GM12878 (cell line): ENCODE results near the gene OSBPL3. TPM values are rescaled to one million over a fixed set of nuclear protein-coding genes. Genes with fewer than 3 reads are reported as not detected.
A peak's percentile ranks its signal among the peaks of the same experiment; 100 is the strongest.

Experiments
- ASH2L ChIP-seq: fragments of 300-600, 200-600 bp; sonication (generic); IDR thresholded peaks from 2 replicates; pipeline ENCODE4 v1.6.1; 2017; ENCODE audit warnings: low read depth, mild to moderate bottlenecking, borderline replicate concordance
- BACH1 ChIP-seq: fragments of 450-650 bp; IDR thresholded peaks from 2 replicates; pipeline ENCODE4 v1.6.1; 2017; ENCODE audit warnings: mild to moderate bottlenecking, borderline replicate concordance
- CBFB ChIP-seq: IDR thresholded peaks from 2 replicates; pipeline ENCODE4 v1.6.1; 2016; ENCODE audit warnings: antibody characterized with exemption, low read depth
- CHD2 ChIP-seq: IDR thresholded peaks from 2 replicates; pipeline ENCODE4 v1.6.1; 2011; ENCODE audit warnings: low read depth, low read length, improper control_type of control experiment, borderline replicate concordance
- CREB1 ChIP-seq: IDR thresholded peaks from 2 replicates; pipeline ENCODE4 v1.6.1; 2012; ENCODE audit warnings: low read depth, mild to moderate bottlenecking, inconsistent platforms
- FOS ChIP-seq: IDR thresholded peaks from 3 replicates; pipeline ENCODE4 v1.6.1; 2011; ENCODE audit warnings: borderline replicate concordance; ENCODE audit not compliant: insufficient read length; ENCODE audit errors: extremely low read depth
- GABPA ChIP-seq: IDR thresholded peaks from 2 replicates; pipeline ENCODE4 v1.6.1; 2014; ENCODE audit warnings: antibody characterized with exemption, low read depth, mild to moderate bottlenecking, inconsistent platforms
- LARP7 ChIP-seq: fragments of 450-650 bp; IDR thresholded peaks from 2 replicates; pipeline ENCODE4 v1.6.1; 2017; ENCODE audit warnings: mild to moderate bottlenecking
- NFXL1 ChIP-seq: fragments of 450-650 bp; IDR thresholded peaks from 2 replicates; pipeline ENCODE4 v1.6.1; 2017; ENCODE audit warnings: antibody characterized with exemption, mild to moderate bottlenecking, borderline replicate concordance
- PAX8 ChIP-seq: fragments of 450-650 bp; IDR thresholded peaks from 2 replicates; pipeline ENCODE4 v1.6.1; 2017; ENCODE audit warnings: mild to moderate bottlenecking, moderate library complexity
- RELA ChIP-seq: fragments of 450-650 bp; IDR thresholded peaks from 2 replicates; pipeline ENCODE4 v1.8.0; 2014; ENCODE audit warnings: borderline replicate concordance; ENCODE audit not compliant: partially characterized antibody
- RUNX3 ChIP-seq: IDR thresholded peaks from 2 replicates; pipeline ENCODE4 v1.6.1; 2012; ENCODE audit warnings: low read length, inconsistent platforms
- SREBF2 ChIP-seq: IDR thresholded peaks from 2 replicates; pipeline ENCODE4 v1.6.1; 2012; ENCODE audit warnings: mild to moderate bottlenecking, low read length
- ZNF217 ChIP-seq: fragments of 450-650 bp; IDR thresholded peaks from 2 replicates; pipeline ENCODE4 v1.6.1; 2017; ENCODE audit warnings: antibody characterized with exemption, mild to moderate bottlenecking
- ZNF24 ChIP-seq: fragments of 450-650 bp; IDR thresholded peaks from 2 replicates; pipeline ENCODE4 v1.6.1; 2017; ENCODE audit warnings: antibody characterized with exemption, mild to moderate bottlenecking
- ZNF384 ChIP-seq: IDR thresholded peaks from 2 replicates; pipeline ENCODE4 v1.6.1; 2012; ENCODE audit warnings: low read depth, mild to moderate bottlenecking, low read length, improper control_type of control experiment, borderline replicate concordance
- polyA plus RNA-seq, 11 experiments: library from polyadenylated mRNA; depleted of rRNA in 4 of 11; unstranded in 6 of 11; stranded (reverse) in 5 of 11; fragments of >200 nt; fragmentation: Nextera tagmentation in 4 of 11; fragmentation: Illumina TruSeq in 1 of 11; extraction: Ambion mirVana in 4 of 11; extraction: Trizol in 1 of 11; gene quantifications; 1 replicate in 1 of 11; 2 replicates in 10 of 11; pipeline versions ENCODE4 v1.2.1 to v1.2.3, GENCODE V29; 2011 to 2016; ENCODE audit warnings: inconsistent platforms in 2 of 11, missing spikeins in 2 of 11, low read depth in 1 of 11
- total RNA-seq, 4 experiments: library from RNA; depleted of rRNA in 3 of 4; stranded (reverse); fragments of >200 nt in 3 of 4; fragmentation: Illumina TruSeq in 1 of 4; extraction: Trizol in 1 of 4; gene quantifications; 2 replicates each; pipeline versions ENCODE4 v1.2.1 to v1.2.3, GENCODE V29; 2013 to 2021
- TF ChIP-seq, protein P1 (sequence below), 3 experiments: IDR thresholded peaks in 2 of 3; conservative IDR thresholded peaks in 1 of 3; 2 replicates each; pipeline ENCODE4 v1.5.1; 2011; ENCODE audit warnings: low read depth in 3 of 3, low read length in 3 of 3, mild to moderate bottlenecking in 3 of 3, control low read depth in 2 of 3, moderate library complexity in 2 of 3, inconsistent platforms in 1 of 3, mixed read lengths in 1 of 3; ENCODE audit not compliant: control insufficient read depth in 2 of 3, insufficient read depth in 1 of 3; ENCODE audit errors: extremely low read depth in 1 of 3
- TF ChIP-seq, protein P2 (sequence below): IDR thresholded peaks from 2 replicates; pipeline ENCODE4 v1.6.1; 2012; ENCODE audit warnings: mild to moderate bottlenecking, low read depth, low read length
- TF ChIP-seq, protein P3 (sequence below): fragments of 450-650 bp; formaldehyde crosslinking; IDR thresholded peaks from 2 replicates; pipeline ENCODE4 v1.4.0; 2020; ENCODE audit warnings: mild to moderate bottlenecking, moderate library complexity
- TF ChIP-seq, protein P4 (sequence below): fragments of 450-650 bp; IDR thresholded peaks from 2 replicates; pipeline ENCODE4 v1.6.1; 2017; ENCODE audit warnings: borderline replicate concordance

Gene OSBPL3
- total and polyA plus RNA-seq, 10 of the 15 experiments (the other 5 are each of a cell fraction or from before 2014, with no cell fraction given) = 6.1 to 46.6 (median 27.0) TPM

DNA sequence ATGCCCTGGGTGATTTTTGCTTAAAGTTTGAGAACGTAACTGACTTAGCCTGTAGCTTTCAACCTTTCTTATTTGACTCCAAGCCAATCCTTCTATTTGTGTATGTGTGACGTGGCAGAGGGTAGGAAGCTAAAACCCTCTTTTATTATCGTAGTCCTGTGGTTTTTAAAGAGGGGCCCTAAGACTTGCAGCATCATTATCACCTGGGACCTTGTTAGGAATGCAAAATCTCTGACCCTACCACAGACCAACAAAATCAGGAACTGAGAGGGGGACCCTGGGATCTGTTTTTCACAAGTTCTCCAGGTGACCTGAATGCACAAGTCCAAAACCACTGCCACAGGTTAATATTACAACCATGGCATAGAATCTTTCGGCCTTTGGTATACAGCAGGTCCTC, 80.1 kb downstream of the OSBPL3 start (continued):
- TF ChIP-seq PAX8 (no peak), FOS (no peak), ASH2L (no peak), ZNF384 (no peak), CREB1 (peak; percentile 80), NFXL1 (no peak), SREBF2 (no peak), RUNX3 (peak; percentile 98), ZNF24 (0 out of 2 replicates have a peak, but pooled peaks have one; percentile 18), CBFB (peak; percentile 91), RELA (no peak), BACH1 (peak; percentile 47; the same call in 1 of the 2 replicates), GABPA (no peak), CHD2 (peak; percentile 75; the same call in 1 of the 2 replicates), ZNF217 (0 out of 2 replicates have a peak, but pooled peaks have one; percentile 77), LARP7 (no peak)
- TF ChIP-seq, protein P1, sequence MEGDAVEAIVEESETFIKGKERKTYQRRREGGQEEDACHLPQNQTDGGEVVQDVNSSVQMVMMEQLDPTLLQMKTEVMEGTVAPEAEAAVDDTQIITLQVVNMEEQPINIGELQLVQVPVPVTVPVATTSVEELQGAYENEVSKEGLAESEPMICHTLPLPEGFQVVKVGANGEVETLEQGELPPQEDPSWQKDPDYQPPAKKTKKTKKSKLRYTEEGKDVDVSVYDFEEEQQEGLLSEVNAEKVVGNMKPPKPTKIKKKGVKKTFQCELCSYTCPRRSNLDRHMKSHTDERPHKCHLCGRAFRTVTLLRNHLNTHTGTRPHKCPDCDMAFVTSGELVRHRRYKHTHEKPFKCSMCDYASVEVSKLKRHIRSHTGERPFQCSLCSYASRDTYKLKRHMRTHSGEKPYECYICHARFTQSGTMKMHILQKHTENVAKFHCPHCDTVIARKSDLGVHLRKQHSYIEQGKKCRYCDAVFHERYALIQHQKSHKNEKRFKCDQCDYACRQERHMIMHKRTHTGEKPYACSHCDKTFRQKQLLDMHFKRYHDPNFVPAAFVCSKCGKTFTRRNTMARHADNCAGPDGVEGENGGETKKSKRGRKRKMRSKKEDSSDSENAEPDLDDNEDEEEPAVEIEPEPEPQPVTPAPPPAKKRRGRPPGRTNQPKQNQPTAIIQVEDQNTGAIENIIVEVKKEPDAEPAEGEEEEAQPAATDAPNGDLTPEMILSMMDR (IDR thresholded peaks at IDR 0.05 in 2 of 3, conservative IDR thresholded peaks at IDR 0.05 in 1 of 3; ENCODE audit: control insufficient read depth in 2 of 3, extremely low read depth in 1 of 3, insufficient read depth in 1 of 3, low read depth in 3 of 3, low read length in 3 of 3) = no peak
- TF ChIP-seq, protein P2, sequence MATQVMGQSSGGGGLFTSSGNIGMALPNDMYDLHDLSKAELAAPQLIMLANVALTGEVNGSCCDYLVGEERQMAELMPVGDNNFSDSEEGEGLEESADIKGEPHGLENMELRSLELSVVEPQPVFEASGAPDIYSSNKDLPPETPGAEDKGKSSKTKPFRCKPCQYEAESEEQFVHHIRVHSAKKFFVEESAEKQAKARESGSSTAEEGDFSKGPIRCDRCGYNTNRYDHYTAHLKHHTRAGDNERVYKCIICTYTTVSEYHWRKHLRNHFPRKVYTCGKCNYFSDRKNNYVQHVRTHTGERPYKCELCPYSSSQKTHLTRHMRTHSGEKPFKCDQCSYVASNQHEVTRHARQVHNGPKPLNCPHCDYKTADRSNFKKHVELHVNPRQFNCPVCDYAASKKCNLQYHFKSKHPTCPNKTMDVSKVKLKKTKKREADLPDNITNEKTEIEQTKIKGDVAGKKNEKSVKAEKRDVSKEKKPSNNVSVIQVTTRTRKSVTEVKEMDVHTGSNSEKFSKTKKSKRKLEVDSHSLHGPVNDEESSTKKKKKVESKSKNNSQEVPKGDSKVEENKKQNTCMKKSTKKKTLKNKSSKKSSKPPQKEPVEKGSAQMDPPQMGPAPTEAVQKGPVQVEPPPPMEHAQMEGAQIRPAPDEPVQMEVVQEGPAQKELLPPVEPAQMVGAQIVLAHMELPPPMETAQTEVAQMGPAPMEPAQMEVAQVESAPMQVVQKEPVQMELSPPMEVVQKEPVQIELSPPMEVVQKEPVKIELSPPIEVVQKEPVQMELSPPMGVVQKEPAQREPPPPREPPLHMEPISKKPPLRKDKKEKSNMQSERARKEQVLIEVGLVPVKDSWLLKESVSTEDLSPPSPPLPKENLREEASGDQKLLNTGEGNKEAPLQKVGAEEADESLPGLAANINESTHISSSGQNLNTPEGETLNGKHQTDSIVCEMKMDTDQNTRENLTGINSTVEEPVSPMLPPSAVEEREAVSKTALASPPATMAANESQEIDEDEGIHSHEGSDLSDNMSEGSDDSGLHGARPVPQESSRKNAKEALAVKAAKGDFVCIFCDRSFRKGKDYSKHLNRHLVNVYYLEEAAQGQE = no peak
- TF ChIP-seq, protein P3, sequence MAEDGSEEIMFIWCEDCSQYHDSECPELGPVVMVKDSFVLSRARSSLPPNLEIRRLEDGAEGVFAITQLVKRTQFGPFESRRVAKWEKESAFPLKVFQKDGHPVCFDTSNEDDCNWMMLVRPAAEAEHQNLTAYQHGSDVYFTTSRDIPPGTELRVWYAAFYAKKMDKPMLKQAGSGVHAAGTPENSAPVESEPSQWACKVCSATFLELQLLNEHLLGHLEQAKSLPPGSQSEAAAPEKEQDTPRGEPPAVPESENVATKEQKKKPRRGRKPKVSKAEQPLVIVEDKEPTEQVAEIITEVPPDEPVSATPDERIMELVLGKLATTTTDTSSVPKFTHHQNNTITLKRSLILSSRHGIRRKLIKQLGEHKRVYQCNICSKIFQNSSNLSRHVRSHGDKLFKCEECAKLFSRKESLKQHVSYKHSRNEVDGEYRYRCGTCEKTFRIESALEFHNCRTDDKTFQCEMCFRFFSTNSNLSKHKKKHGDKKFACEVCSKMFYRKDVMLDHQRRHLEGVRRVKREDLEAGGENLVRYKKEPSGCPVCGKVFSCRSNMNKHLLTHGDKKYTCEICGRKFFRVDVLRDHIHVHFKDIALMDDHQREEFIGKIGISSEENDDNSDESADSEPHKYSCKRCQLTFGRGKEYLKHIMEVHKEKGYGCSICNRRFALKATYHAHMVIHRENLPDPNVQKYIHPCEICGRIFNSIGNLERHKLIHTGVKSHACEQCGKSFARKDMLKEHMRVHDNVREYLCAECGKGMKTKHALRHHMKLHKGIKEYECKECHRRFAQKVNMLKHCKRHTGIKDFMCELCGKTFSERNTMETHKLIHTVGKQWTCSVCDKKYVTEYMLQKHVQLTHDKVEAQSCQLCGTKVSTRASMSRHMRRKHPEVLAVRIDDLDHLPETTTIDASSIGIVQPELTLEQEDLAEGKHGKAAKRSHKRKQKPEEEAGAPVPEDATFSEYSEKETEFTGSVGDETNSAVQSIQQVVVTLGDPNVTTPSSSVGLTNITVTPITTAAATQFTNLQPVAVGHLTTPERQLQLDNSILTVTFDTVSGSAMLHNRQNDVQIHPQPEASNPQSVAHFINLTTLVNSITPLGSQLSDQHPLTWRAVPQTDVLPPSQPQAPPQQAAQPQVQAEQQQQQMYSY = no peak
- TF ChIP-seq, protein P4, sequence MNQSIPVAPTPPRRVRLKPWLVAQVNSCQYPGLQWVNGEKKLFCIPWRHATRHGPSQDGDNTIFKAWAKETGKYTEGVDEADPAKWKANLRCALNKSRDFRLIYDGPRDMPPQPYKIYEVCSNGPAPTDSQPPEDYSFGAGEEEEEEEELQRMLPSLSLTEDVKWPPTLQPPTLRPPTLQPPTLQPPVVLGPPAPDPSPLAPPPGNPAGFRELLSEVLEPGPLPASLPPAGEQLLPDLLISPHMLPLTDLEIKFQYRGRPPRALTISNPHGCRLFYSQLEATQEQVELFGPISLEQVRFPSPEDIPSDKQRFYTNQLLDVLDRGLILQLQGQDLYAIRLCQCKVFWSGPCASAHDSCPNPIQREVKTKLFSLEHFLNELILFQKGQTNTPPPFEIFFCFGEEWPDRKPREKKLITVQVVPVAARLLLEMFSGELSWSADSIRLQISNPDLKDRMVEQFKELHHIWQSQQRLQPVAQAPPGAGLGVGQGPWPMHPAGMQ = no peak
